MCF 10A (cell line): Measurements from ENCODE around the gene RBP3. TPM values are rescaled to one million over a fixed set of nuclear protein-coding genes. Genes with fewer than 3 reads are reported as not detected.

ENCODE experiments used
- BruUV-seq: library from RNA; stranded (reverse); fragments of 400-500 nt; replicated peaks from 2 replicates; lab custom pipeline; 2021; lab: Mats Ljungman, UMichigan
- CTCF ChIA-PET: fragments of 300-600 bp; sonication (Branson Sonifier 250); formaldehyde crosslinking; extraction: SDS; loops from one replicate; lab custom pipeline; 2021; ENCODE audit warnings: antibody characterized with exemption, inconsistent platforms; lab: Yijun Ruan, JAX
- POLR2A ChIA-PET: fragments of 300-600, 350-650 bp; sonication (Branson Sonifier 250); formaldehyde crosslinking; extraction: SDS; loops from one replicate; lab custom pipeline; 2020; ENCODE audit warnings: antibody characterized with exemption, inconsistent platforms; lab: Yijun Ruan, JAX
- DNase-seq: peaks from one replicate; pipeline ENCODE4 v3.0.0-alpha.2; 2018; ENCODE audit not compliant: unreplicated experiment
- H3K27ac Mint-ChIP-seq: one replicate; pipeline ENCODE4 v1.8.0; 2022; ENCODE audit warnings: mild to moderate bottlenecking, low read depth, mixed read lengths; ENCODE audit not compliant: unreplicated experiment
- H3K27me3 Mint-ChIP-seq: one replicate; pipeline ENCODE4 v1.8.0; 2022; ENCODE audit warnings: mixed read lengths; ENCODE audit not compliant: insufficient read depth, unreplicated experiment
- H3K36me3 Mint-ChIP-seq: one replicate; pipeline ENCODE4 v1.8.0; 2022; ENCODE audit warnings: mild to moderate bottlenecking, moderate library complexity, mixed read lengths; ENCODE audit not compliant: insufficient read depth, unreplicated experiment
- H3K4me1 Mint-ChIP-seq: one replicate; pipeline ENCODE4 v1.8.0; 2022; ENCODE audit warnings: mixed read lengths; ENCODE audit not compliant: insufficient read depth, unreplicated experiment
- H3K4me3 Mint-ChIP-seq: one replicate; pipeline ENCODE4 v1.8.0; 2022; ENCODE audit warnings: mild to moderate bottlenecking, moderate library complexity, mixed read lengths; ENCODE audit not compliant: unreplicated experiment
- H3K9me3 Mint-ChIP-seq: one replicate; pipeline ENCODE4 v1.8.0; 2022; ENCODE audit warnings: mixed read lengths; ENCODE audit not compliant: unreplicated experiment
- CTCF ChIP-seq: fragments of 200-600 bp; IDR thresholded peaks from one replicate; pipeline ENCODE4 v1.8.0; 2022; ENCODE audit warnings: antibody characterized with exemption, mild to moderate bottlenecking; ENCODE audit not compliant: unreplicated experiment
- intact Hi-C: fragments of 100-400 bp; cut with micrococcal nuclease; formaldehyde crosslinking; loops from 2 replicates; pipeline ENCODE4 v1.14.1; 2022
- total RNA-seq: library from RNA; stranded (reverse); gene quantifications from 2 replicates; pipeline ENCODE4 v1.2.3, GENCODE V29; 2022

Gene RBP3
- total RNA-seq, 1 experiment from 2014 or later: not detected

GRCh38 chr10:47309408-47310089 is 38.6 kb upstream of the RBP3 start:
- CTCF ChIA-PET: interaction anchor here (11.6 to 14.1 kb wide), 2 partner anchors 264 to 283 kb away, joined by 131 to 233 read pairs; no protein-coding TSS in a partner anchor
- Mint-ChIP-seq H3K4me1 (no peaks in the 10 kb centered on the region), H3K27me3 (peaks cover 42% of the 10 kb centered on the region)

GRCh38 chr10:47310090-47310505 is 38.1 kb upstream of the RBP3 start:
- Mint-ChIP-seq H3K27me3 (peaks cover 42% of the 10 kb centered on the region), H3K36me3 (no peaks in the 10 kb centered on the region), H3K4me3 (no peak overlapping the region), H3K27ac (no peak overlapping the region), H3K9me3 (no peaks in the 10 kb centered on the region), H3K4me1 (no peaks in the 10 kb centered on the region)
- no TSS peak for BruUV-seq
- intact Hi-C loops: no loop called here
- POLR2A ChIA-PET: no interaction called here
- no peak for TF ChIP-seq CTCF
- CTCF ChIA-PET: interaction anchor here (1.6 to 14.1 kb wide), 5 partner anchors 27 to 283 kb away, joined by 3 to 233 read pairs (median 14); no protein-coding TSS in a partner anchor
- DNase-seq: no peak

More at GRCh38 chr10:47309408-47310089, 38.6 kb upstream of the RBP3 start:
- no peak overlapping the region for H3K4me3 Mint-ChIP-seq
- H3K9me3 Mint-ChIP-seq: no peaks in the 10 kb centered on the region
- POLR2A ChIA-PET: no interaction called here
- no peaks in the 10 kb centered on the region for H3K36me3 Mint-ChIP-seq
- BruUV-seq: no TSS peak
- peak; percentile 22 for TF ChIP-seq CTCF
- peak; percentile 43 for DNase-seq
- intact Hi-C loops: no loop called here
- no peak overlapping the region for H3K27ac Mint-ChIP-seq

GRCh38 chr10:47311193-47311931 is 36.8 kb upstream of the RBP3 start:
- BruUV-seq: no TSS peak
- intact Hi-C loops: no loop called here
- DNase-seq: no peak
- Mint-ChIP-seq H3K4me3 (no peak overlapping the region), H3K9me3 (no peaks in the 10 kb centered on the region), H3K27me3 (peaks cover 36% of the 10 kb centered on the region), H3K27ac (no peak overlapping the region), H3K36me3 (no peaks in the 10 kb centered on the region), H3K4me1 (no peaks in the 10 kb centered on the region)
- POLR2A ChIA-PET: interaction anchor here (0.7 to 1.4 kb wide), 3 partner anchors 263 to 287 kb away, joined by 3 to 9 read pairs (median 6); no protein-coding TSS in a partner anchor
- no peak for TF ChIP-seq CTCF
- CTCF ChIA-PET: interaction anchor here (0.6 to 14.1 kb wide), 35 partner anchors 9 to 767 kb away, joined by 3 to 233 read pairs (median 4); partner anchors contain the start of gene GDF10
